HCT116 (cell line): ENCODE measurements around the gene GABRA4. TPM values are rescaled to one million over a fixed set of nuclear protein-coding genes. Genes with fewer than 3 reads are reported as not detected.

Experiments used
- ATAC-seq: fragments of 200-7000 bp; cut with Tn5 transposase; 2 replicates; pipeline ENCODE4 v1.9.1; 2020; ENCODE audit warnings: mild to moderate bottlenecking, moderate library complexity
- BruUV-seq: library from RNA; stranded (reverse); fragments of 400-500 nt; replicated peaks from 2 replicates; lab custom pipeline; 2021; lab: Mats Ljungman, UMichigan
- CTCF ChIA-PET: fragments of 300-600 bp; sonication (Branson Sonifier 250); formaldehyde crosslinking; loops from one replicate; lab custom pipeline; 2021; ENCODE audit warnings: antibody characterized with exemption; lab: Charles Lee
- POLR2A ChIA-PET: fragments of 300-600, 350-600 bp; sonication (Branson Sonifier 250); formaldehyde crosslinking; loops from one replicate; lab custom pipeline; 2021; ENCODE audit warnings: antibody characterized with exemption; lab: Charles Lee
- RAD21 ChIA-PET, 2 experiments: fragments of 300-600 bp; sonication (Branson Sonifier 250); formaldehyde crosslinking; loops; one replicate each; lab custom pipeline; 2023; ENCODE audit warnings: low total read pairs in 2 of 2; ENCODE audit not compliant: uncharacterized antibody in 2 of 2, unreplicated experiment in 2 of 2, low non-redundant PET in 1 of 2; lab: Charles Lee
- DNase-seq: peaks from one replicate; pipeline ENCODE4 v3.0.0-alpha.2; 2010; ENCODE audit warnings: low read depth, low spot score
- H2AFZ ChIP-seq: fragments of 200-600 bp; shearing (Covaris generic), sonication (generic); 2 replicates; pipeline ENCODE4 v1.6.1; 2017; ENCODE audit warnings: low read depth, mixed run types, mixed read lengths, antibody characterized with exemption, low read length; ENCODE audit not compliant: poor library complexity, severe bottlenecking
- H3K27ac ChIP-seq: 2 replicates; pipeline ENCODE4 v1.5.1; 2012; ENCODE audit warnings: low read depth, low read length
- H3K27me3 ChIP-seq: fragments of 200-600 bp; sonication (generic); 2 replicates; pipeline ENCODE4 v1.6.1; 2016; ENCODE audit warnings: mixed run types, low read length, mixed read lengths; ENCODE audit not compliant: insufficient read depth
- H3K36me3 ChIP-seq, 2 experiments: fragments of 200-500 bp in 1 of 2; fragments of 200-600 bp in 1 of 2; sonication (Bioruptor generic) in 1 of 2; sonication (generic) in 1 of 2; 2 replicates each; pipeline versions ENCODE4 v1.5.1 to v1.6.1; 2014 to 2016; ENCODE audit warnings: low read length in 2 of 2, inconsistent platforms in 1 of 2, mixed read lengths in 1 of 2, mixed run types in 1 of 2; ENCODE audit not compliant: insufficient read depth in 2 of 2, control insufficient read depth in 1 of 2
- H3K4me1 ChIP-seq, 2 experiments: fragments of 200-600 bp in 1 of 2; sonication (generic) in 1 of 2; 2 replicates each; pipeline versions ENCODE4 v1.5.1 to v1.6.1; 2012 to 2017; ENCODE audit warnings: low read length in 2 of 2, inconsistent platforms in 1 of 2, mild to moderate bottlenecking in 1 of 2, mixed read lengths in 1 of 2, mixed run types in 1 of 2, moderate library complexity in 1 of 2; ENCODE audit not compliant: insufficient read depth in 2 of 2, control insufficient read depth in 1 of 2
- H3K4me2 ChIP-seq: fragments of 200-600 bp; sonication (generic); 2 replicates; pipeline ENCODE4 v1.6.1; 2017; ENCODE audit warnings: mixed run types, low read length, mixed read lengths
- H3K4me3 ChIP-seq, 2 experiments: fragments of 200-600 bp in 1 of 2; sonication (generic) in 1 of 2; replicated peaks in 1 of 2; 2 replicates each; pipeline ENCODE4 v1.5.1; 2011 to 2016; ENCODE audit warnings: low read length in 2 of 2, control low read depth in 1 of 2, low read depth in 1 of 2, mild to moderate bottlenecking in 1 of 2, mixed read lengths in 1 of 2, mixed run types in 1 of 2
- H3K79me2 ChIP-seq: fragments of 200-600 bp; sonication (generic); 2 replicates; pipeline ENCODE4 v1.6.1; 2017; ENCODE audit warnings: mild to moderate bottlenecking, mixed run types, low read length, moderate library complexity, mixed read lengths; ENCODE audit not compliant: insufficient read depth
- H3K9ac ChIP-seq: fragments of 200-600 bp; sonication (generic); 2 replicates; pipeline ENCODE4 v1.6.1; 2016; ENCODE audit warnings: low read length, mixed read lengths
- H3K9me2 ChIP-seq: fragments of 200-600 bp; sonication (generic), shearing (Covaris generic); 2 replicates; pipeline ENCODE4 v1.6.1; 2017; ENCODE audit warnings: mixed run types, mild to moderate bottlenecking, moderate library complexity; ENCODE audit not compliant: insufficient read depth
- H3K9me3 ChIP-seq, 2 experiments: fragments of 200-500 bp in 1 of 2; fragments of 200-600 bp in 1 of 2; sonication (Bioruptor generic) in 1 of 2; sonication (generic) in 1 of 2; 2 replicates each; pipeline ENCODE4 v1.6.1; 2014 to 2017; ENCODE audit warnings: low read length in 2 of 2, mixed read lengths in 2 of 2, inconsistent platforms in 1 of 2, low read depth in 1 of 2, mild to moderate bottlenecking in 1 of 2, mixed run types in 1 of 2, moderate library complexity in 1 of 2; ENCODE audit not compliant: control insufficient read depth in 1 of 2, insufficient read depth in 1 of 2
- H4K20me1 ChIP-seq: fragments of 200-600 bp; sonication (generic), shearing (Covaris generic); 2 replicates; pipeline ENCODE4 v1.6.1; 2017; ENCODE audit warnings: mixed run types, mild to moderate bottlenecking, moderate library complexity; ENCODE audit not compliant: insufficient read depth
- EGR1 ChIP-seq: IDR thresholded peaks from 2 replicates; pipeline ENCODE4 v1.6.1; 2012; ENCODE audit warnings: low read depth
- ELF1 ChIP-seq: IDR thresholded peaks from 2 replicates; pipeline ENCODE4 v1.6.1; 2012; ENCODE audit warnings: low read depth, borderline replicate concordance
- EZH2 ChIP-seq: fragments of 200-600 bp; sonication (generic); IDR thresholded peaks from 2 replicates; pipeline ENCODE4 v1.6.1; 2017; ENCODE audit warnings: antibody characterized with exemption, mixed run types
- EZH2phosphoT487 ChIP-seq: fragments of 200-600 bp; IDR thresholded peaks from 2 replicates; pipeline ENCODE4 v1.6.1; 2018; ENCODE audit warnings: antibody characterized with exemption, borderline replicate concordance
- FOSL1 ChIP-seq: IDR thresholded peaks from 2 replicates; pipeline ENCODE4 v1.6.1; 2012; ENCODE audit warnings: low read depth
- JUND ChIP-seq: IDR thresholded peaks from 2 replicates; pipeline ENCODE4 v1.6.1; 2012
- MAX ChIP-seq: IDR thresholded peaks from 2 replicates; pipeline ENCODE4 v1.6.1; 2012
- POLR2A ChIP-seq: IDR thresholded peaks from 2 replicates; pipeline ENCODE4 v1.7.0; 2011; ENCODE audit warnings: borderline replicate concordance; ENCODE audit not compliant: insufficient read depth, insufficient read length; ENCODE audit errors: extremely low read depth
- POLR2AphosphoS5 ChIP-seq: IDR thresholded peaks from 2 replicates; pipeline ENCODE4 v1.6.1; 2011; ENCODE audit warnings: mild to moderate bottlenecking, low read depth, low read length, moderate library complexity
- SIN3A ChIP-seq: IDR thresholded peaks from 2 replicates; pipeline ENCODE4 v1.6.1; 2012; ENCODE audit warnings: low read depth
- SP1 ChIP-seq: IDR thresholded peaks from 2 replicates; pipeline ENCODE4 v1.6.1; 2012; ENCODE audit warnings: low read depth
- SRF ChIP-seq: IDR thresholded peaks from 2 replicates; pipeline ENCODE4 v1.6.1; 2012; ENCODE audit warnings: low read depth
- YY1 ChIP-seq: IDR thresholded peaks from 2 replicates; pipeline ENCODE4 v1.6.1; 2011; ENCODE audit warnings: low read length, low read depth, moderate library complexity, mild to moderate bottlenecking; ENCODE audit not compliant: insufficient replicate concordance; ENCODE audit errors: extremely low read depth
- ZBTB33 ChIP-seq: IDR thresholded peaks from 2 replicates; pipeline ENCODE4 v1.6.1; 2011; ENCODE audit warnings: mild to moderate bottlenecking, low read length, moderate library complexity; ENCODE audit not compliant: insufficient replicate concordance; ENCODE audit errors: extremely low read depth
- ZFX ChIP-seq: fragments of 450-650 bp; IDR thresholded peaks from 2 replicates; pipeline ENCODE4 v1.6.1; 2017
- intact Hi-C: fragments of 100-400 bp; cut with micrococcal nuclease; formaldehyde crosslinking; loops from 2 replicates; pipeline ENCODE4 v1.10.0; 2022
- total RNA-seq: library from RNA; stranded (reverse); gene quantifications from one replicate; pipeline ENCODE4 v1.2.1, GENCODE V29; 2021; ENCODE audit not compliant: unreplicated experiment
- TF ChIP-seq, protein P1 (sequence below), 3 experiments: fragments of 200-600 bp in 1 of 3; sonication (generic) in 1 of 3; IDR thresholded peaks in 2 of 3; conservative IDR thresholded peaks in 1 of 3; 2 replicates each; pipeline ENCODE4 v1.5.1; 2012 to 2017; ENCODE audit warnings: low read depth in 2 of 3, low read length in 2 of 3, antibody characterized with exemption in 1 of 3, borderline replicate concordance in 1 of 3, control low read depth in 1 of 3, mild to moderate bottlenecking in 1 of 3, mixed read lengths in 1 of 3, mixed run types in 1 of 3, moderate library complexity in 1 of 3; ENCODE audit not compliant: insufficient read depth in 1 of 3

Gene GABRA4
- total RNA-seq, 1 experiment from 2014 or later, result not detected

DNA sequence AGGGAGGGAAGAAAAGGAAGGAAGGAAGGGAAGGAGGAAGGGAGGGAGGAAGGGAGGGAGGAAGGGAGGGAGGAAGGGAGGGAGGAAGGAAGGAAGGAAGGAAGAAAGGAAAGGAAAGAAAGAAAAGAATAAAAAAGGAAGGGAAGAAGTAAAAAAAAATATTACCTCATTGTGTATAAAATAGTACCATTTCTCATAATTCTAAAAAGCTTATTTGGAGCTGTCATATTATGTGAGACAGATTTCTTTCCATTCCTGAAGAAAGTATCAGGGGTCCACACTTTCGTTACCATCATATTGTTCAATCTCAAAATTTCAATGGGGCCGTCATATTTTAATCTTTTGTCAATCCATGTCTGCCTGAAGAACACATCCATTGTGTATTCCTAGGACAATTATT, 16.1 kb downstream of the GABRA4 start:
- no peak for DNase-seq
- ChIA-PET RAD21 (no interaction called here), POLR2A (no interaction called here), CTCF (no interaction called here)
- Histone ChIP-seq H3K27ac (no peak overlapping the region), H2AFZ (no peak overlapping the region), H3K27me3 (no peaks in the 10 kb centered on the region), H3K79me2 (no peaks in the 10 kb centered on the region), H3K9me2 (no peaks in the 10 kb centered on the region), H3K4me2 (no peak overlapping the region), H3K9ac (no peak overlapping the region), H3K9me3 (peaks cover 0 to 5% of the 10 kb centered on the region in 2 experiments; a peak in 2 of 4 replicates), H3K4me1 (no peaks in the 10 kb centered on the region), H3K4me3 (no peak overlapping the region), H3K36me3 (no peaks in the 10 kb centered on the region), H4K20me1 (no peaks in the 10 kb centered on the region)
- ATAC-seq, result no peak
- TF ChIP-seq EGR1 (no peak), POLR2AphosphoS5 (no peak), SP1 (no peak)
- intact Hi-C loops, result no loop called here
- no TSS peak for BruUV-seq

GRCh38 chr4:46975812-46976553, 17.4 kb downstream of the GABRA4 start:
- H3K36me3 ChIP-seq, result no peaks in the 10 kb centered on the region
- no peak overlapping the region for H3K4me2 ChIP-seq
- DNase-seq (no peak), ATAC-seq (no peak)
- ChIA-PET CTCF (no interaction called here), POLR2A (interaction anchor here (0.7 kb wide), 1 partner anchor 292 kb away, joined by 4 read pairs; no protein-coding TSS in a partner anchor), RAD21 (no interaction called here)
- H3K9me3 ChIP-seq, result no peaks in the 10 kb centered on the region
- intact Hi-C loops, result no loop called here
- no peaks in the 10 kb centered on the region for H3K27me3 ChIP-seq
- no TSS peak for BruUV-seq
- no peaks in the 10 kb centered on the region for H3K4me1 ChIP-seq
- no peaks in the 10 kb centered on the region for H4K20me1 ChIP-seq
- H3K27ac ChIP-seq, result no peak overlapping the region
- H3K9ac ChIP-seq, result no peak overlapping the region
- no peaks in the 10 kb centered on the region for H3K9me2 ChIP-seq
- H3K79me2 ChIP-seq, result no peaks in the 10 kb centered on the region
- no peak overlapping the region for H2AFZ ChIP-seq
- no peak overlapping the region for H3K4me3 ChIP-seq
- no peak for TF ChIP-seq SP1
- no peak for TF ChIP-seq MAX
- TF ChIP-seq ELF1, result no peak
- no peak for TF ChIP-seq SIN3A
- TF ChIP-seq POLR2A, result no peak
- no peak for TF ChIP-seq EZH2phosphoT487
- TF ChIP-seq ZFX, result no peak
- TF ChIP-seq YY1, result no peak
- TF ChIP-seq EZH2, result no peak
- TF ChIP-seq, protein P1, sequence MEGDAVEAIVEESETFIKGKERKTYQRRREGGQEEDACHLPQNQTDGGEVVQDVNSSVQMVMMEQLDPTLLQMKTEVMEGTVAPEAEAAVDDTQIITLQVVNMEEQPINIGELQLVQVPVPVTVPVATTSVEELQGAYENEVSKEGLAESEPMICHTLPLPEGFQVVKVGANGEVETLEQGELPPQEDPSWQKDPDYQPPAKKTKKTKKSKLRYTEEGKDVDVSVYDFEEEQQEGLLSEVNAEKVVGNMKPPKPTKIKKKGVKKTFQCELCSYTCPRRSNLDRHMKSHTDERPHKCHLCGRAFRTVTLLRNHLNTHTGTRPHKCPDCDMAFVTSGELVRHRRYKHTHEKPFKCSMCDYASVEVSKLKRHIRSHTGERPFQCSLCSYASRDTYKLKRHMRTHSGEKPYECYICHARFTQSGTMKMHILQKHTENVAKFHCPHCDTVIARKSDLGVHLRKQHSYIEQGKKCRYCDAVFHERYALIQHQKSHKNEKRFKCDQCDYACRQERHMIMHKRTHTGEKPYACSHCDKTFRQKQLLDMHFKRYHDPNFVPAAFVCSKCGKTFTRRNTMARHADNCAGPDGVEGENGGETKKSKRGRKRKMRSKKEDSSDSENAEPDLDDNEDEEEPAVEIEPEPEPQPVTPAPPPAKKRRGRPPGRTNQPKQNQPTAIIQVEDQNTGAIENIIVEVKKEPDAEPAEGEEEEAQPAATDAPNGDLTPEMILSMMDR (IDR thresholded peaks at IDR 0.05 in 2 of 3, conservative IDR thresholded peaks at IDR 0.05 in 1 of 3; ENCODE audit: borderline replicate concordance in 1 of 3, insufficient read depth in 1 of 3, low read depth in 2 of 3, low read length in 2 of 3), result no peak
- no peak for TF ChIP-seq FOSL1
- no peak for TF ChIP-seq SRF
- no peak for TF ChIP-seq JUND
- no peak for TF ChIP-seq ZBTB33
- TF ChIP-seq POLR2AphosphoS5, result no peak
